HG02763 (cell line): ENCODE measurements around the gene CES5A.
"Not testable (repeated sequence)": the region's sequence is repeated elsewhere in the genome, so short reads cannot be mapped to it uniquely, and the experiment has no call there.

Experiments used
- ATAC-seq: cut with Tn5 transposase; IDR thresholded peaks from one replicate; pipeline ENCODE4 v1.9.1; 2021; ENCODE audit warnings: mild to moderate bottlenecking, moderate library complexity; ENCODE audit not compliant: unreplicated experiment

The CES5A gene, protein sequence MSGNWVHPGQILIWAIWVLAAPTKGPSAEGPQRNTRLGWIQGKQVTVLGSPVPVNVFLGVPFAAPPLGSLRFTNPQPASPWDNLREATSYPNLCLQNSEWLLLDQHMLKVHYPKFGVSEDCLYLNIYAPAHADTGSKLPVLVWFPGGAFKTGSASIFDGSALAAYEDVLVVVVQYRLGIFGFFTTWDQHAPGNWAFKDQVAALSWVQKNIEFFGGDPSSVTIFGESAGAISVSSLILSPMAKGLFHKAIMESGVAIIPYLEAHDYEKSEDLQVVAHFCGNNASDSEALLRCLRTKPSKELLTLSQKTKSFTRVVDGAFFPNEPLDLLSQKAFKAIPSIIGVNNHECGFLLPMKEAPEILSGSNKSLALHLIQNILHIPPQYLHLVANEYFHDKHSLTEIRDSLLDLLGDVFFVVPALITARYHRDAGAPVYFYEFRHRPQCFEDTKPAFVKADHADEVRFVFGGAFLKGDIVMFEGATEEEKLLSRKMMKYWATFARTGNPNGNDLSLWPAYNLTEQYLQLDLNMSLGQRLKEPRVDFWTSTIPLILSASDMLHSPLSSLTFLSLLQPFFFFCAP

GRCh38 chr16:55875273-55875672, at the start of gene CES5A:
CES5A (minus strand) TSS chr16:55875373; CDS start chr16:55875221, 152 bp downstream.
- no peak for ATAC-seq

DNA sequence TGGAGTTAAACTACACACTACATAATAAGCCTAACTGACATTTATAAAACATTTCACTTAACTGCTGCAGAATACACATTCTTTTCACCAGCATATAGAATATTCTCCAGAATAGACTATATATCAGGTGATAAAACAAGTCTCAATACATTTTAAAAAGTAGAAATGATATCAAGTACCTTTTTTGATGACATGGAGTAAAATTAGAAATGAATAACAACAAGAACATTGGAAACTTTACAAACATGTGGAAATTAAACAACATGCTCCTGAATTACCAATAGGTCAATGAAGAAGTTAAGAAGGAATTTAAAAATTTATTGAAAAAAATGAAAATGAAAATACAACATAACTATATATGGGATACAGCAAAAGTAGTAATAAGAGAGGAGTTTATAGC, 47.5 kb upstream of the CES5A start:
- no peak for ATAC-seq

DNA sequence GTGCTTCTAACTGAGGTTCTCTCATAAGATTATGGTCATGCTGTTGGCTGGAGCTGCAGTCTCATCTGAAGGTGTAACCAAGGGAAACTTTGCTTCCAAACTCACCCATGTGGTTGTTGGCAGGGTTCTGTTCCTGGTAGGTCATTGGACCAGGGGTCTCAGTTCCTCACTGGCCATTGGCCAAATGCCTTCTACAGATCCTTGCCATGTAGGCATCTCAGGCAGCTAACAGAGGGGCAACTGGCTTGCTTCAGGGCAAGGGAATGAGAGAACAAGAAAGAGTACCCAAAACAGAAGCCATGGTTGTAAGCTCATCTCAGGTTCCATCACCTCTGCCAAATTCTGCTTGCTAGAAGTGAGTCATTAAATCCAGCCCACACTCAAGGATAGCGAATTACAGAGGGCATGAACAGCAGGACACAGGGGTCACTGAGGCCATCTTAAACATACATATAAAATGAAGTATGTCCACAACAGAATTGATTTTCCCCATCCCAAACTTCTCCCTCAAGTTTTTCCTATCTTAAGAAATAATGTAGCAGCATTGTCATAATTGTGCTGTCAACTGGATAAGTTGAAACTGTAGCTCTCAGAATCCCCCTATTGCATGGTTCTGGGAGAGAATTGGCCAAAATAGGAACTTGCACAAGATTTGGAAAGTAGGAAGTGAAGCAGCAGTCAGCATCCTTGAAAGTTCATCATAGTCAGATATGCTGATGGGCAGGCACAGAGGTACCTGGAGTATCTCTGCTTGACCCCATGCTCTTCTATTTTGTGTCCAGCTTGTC, 42.4 kb upstream of the CES5A start:
- no peak for ATAC-seq

DNA sequence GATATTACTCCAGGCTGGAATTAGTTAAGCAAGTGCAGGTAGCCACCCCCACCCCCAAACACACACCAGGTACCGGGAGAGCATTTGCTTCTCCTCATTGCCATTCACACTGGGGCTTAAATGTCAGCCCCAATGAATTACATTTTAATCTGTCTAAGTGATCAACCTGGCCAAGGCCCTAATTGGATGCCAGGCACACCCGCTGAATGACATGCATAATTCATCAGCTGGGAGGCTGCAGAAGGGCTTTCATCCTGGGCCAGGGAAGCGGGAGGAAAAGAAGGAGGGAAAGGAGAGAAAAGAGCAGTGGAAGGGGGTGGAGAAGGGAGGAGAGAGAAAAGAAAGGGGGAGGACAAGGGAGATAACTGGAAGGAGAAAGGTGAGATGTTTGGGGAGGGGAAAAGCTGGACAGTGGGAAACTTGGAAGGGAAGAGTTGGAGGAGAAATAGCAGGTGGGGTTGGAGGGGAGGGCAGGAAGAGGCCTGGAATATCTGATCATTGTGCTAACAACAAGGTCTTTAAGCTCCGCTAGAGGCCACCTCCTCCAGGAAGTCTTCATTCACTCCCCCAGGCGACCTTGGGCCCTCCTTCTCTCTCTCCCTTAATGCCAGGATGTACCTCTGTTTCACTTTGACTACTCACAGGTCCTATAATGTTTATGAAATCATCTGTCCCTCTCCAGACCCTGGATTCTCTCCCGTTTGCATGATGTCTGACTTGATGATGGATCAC, 40.1 kb upstream of the CES5A start:
- no peak for ATAC-seq

DNA sequence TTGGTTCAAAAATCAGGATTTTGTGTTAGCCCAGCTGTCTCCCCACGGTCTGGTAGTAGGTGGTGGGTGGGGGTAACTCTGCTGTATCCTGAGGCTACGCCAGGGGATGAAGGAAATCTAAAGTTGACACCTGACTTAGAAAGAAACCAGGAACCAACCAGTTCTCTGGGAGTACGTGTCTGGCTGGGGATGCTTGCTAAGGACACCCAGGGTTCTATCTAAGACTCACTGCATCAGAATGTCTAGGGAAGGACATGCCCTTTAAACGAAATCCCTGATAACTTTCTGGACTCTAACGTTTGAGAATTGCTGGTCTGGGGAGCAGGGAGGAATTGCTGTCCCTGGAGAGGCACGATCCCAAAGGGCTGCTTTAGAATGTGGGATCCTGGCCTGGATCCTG, 39.2 kb upstream of the CES5A start:
- no peak for ATAC-seq

DNA sequence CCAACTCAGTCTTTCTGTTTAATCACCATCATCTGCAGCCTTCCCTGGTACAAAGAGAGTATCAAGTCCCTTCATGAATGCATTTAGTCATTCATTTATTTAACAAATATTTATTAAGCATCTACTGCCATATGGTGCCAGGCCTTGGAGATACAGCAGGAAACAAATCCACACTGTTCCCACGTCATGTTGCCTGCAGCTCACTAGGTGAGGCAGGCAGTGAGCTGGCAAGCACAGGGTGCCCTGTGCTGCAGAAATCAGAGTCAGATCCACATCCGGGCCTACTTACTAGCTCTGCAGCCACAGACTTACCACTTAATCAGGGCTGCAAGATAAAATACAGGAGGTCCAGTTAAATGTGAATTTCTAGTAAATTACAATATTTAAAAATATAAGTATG, 38.5 kb upstream of the CES5A start:
- ATAC-seq = no peak

DNA sequence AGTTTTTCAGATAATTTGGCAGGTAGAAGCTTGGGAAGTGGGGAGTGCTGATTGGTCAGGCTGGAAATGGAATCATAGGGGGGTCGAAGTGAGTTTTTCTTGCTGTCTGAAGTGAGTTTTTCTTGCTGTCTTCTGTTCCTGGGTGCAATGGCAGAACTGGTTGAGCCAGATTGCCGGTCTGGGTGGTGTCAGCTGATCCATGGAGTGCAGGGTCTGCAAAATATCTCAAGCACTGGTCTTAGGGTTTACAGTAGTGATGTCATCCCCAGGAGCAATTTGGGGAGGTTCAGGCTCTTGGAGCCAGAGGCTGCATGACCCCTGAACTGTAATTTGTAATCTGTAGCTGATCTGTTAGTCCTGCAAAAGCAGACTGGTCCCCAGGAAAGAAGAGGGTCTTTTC, 37.9 kb upstream of the CES5A start:
- ATAC-seq = not testable (repeated sequence)

DNA sequence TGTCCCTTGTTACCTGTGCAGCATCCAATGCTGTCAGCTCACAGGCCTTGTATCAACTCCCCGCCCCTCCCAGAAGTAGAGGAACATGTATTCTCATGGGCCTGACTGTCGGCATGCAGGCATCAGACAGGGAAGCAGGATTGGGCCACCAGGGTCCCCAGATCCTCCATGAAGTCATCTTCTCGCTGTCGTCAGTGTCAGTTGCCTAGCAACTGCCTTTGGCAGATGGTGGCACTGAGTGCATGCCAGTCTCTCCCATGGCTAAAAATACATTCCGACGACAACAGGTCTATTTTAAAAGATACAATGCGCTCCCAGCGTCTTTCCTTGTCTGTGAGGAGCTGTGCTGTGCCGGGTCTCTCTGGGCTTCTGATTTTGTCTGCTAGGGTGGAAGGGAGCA, 36.8 kb upstream of the CES5A start:
- ATAC-seq = no peak

DNA sequence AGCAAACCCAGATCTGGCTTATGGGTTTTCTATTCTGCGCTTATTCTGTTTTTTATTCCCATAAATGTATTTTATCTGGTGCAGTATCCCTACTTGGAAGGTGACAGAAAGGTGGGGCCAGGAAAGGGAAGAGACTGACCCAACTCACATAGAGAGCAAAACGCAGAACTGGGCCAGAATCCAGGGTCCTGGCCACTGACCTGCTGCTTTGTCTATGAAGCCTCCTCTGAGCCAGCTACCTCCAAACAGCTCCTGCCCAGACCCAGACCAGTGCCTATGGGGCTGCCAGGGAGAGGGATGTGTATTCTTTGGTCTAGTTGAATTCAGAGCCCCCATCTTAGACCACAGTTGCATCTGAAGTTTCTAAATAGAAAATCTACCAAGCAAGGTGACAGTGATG, 36.4 kb upstream of the CES5A start:
- no peak for ATAC-seq

GRCh38 chr16:55909876-55910275, 34.7 kb upstream of the CES5A start:
- ATAC-seq = no peak

DNA sequence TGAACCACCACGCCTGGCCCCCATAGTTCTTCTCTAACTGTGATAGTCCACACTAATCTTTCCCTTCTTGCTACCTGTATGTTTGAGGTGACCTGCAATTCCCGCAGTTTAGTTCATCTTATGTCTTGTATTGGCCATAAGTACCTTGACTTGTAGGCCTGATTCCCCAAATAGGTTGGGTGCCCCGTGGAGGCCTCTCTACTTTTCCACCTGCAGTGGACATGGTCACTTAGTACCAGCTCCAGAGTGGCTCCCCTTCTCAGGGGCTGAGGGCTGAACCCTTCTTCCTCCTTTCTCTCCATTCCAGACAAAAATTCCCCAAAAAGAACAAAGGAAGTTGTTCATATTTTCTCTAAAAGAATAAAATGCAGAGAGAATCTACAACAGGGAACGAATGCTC, 33.5 kb upstream of the CES5A start:
- ATAC-seq = no peak

DNA sequence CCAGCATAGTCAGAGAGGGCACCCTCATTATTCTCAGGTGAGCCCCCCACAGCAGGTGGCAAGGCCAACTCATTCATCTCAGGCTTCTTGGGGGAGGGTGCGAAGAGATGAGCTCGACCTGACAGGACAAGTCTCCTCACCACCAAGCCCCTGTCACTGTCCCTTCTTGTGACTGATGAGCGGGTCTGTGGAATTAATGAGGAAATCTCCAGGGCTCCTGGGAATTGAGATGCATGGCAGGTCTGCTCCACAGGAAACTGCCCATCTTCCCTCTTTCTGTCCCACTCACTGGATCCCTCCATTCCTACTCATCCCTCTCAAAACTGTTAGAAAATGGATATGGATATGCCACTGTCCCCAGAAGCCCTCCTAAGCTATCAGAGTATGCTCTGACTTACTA, 32.5 kb upstream of the CES5A start:
- ATAC-seq = no peak

- no peak for ATAC-seq
Measured at GRCh38 chr16:55906123-55906522, 30.9 kb upstream of the CES5A start.

- ATAC-seq = no peak
Measured at GRCh38 chr16:55905651-55906050, 30.5 kb upstream of the CES5A start.

- ATAC-seq = no peak
Measured at GRCh38 chr16:55901566-55902217, 26.5 kb upstream of the CES5A start.

- ATAC-seq = no peak
Measured at GRCh38 chr16:55900616-55901393, 25.6 kb upstream of the CES5A start.

DNA sequence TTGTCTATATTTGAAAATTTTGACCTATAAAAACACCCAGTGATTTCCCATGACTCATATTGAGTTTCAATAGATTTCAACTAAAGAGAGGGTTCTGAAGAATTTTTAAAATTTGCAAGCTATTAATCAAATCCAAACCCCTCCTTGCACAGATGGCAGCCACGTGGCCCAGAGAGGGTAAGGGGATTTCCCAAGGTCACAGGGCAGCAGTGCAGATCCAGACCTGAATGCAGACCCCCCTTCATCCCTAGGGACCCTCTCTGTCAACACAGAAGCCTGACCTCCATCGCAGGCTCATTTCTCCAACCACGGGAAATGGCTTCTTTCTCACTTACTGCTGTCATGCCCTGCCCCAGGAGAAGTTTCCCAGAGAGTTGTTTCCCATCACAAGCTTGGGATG, 24.7 kb upstream of the CES5A start:
- no peak for ATAC-seq

DNA sequence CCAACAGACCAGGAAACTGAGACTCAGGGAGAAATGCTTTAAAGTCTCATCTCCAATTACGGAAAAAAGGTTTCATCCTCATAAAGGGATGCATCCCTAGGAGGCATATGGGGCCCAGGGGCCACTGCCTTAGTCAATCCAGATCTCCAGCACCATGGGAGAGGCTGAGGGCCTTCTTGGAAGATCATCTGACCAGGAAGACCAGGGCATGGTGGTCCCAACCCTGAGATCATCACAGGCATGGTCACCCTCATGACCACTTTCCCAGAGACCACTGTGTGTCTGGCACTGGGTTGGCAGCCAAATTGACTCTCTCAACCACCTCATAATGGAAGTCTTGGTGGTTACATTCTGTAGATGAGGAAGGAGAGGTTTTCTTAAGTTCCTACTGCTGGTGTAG, 23.4 kb upstream of the CES5A start:
- no peak for ATAC-seq

DNA sequence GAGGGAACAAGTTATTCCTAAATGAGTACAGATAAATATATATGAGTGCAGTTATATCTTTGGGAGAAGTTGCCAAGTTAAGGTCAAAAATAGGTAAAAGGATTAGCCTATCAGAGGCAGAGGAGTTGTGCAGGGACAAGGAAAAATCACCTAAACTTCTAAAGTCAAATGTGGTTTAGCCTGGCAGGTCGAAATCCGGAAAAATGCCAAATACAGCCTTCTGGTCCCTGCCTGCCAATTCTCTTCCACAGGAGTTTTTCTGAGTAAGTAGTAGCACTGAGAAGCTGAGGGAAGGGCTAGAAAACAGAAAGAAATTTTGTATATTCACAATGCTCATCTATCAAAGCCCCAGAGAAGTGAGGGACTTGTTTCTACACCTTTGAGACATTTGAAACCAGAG, 17.6 kb upstream of the CES5A start:
- ATAC-seq = no peak

GRCh38 chr16:55889518-55889917, 14.3 kb upstream of the CES5A start:
- ATAC-seq = no peak
